ENCODE measurements around the gene KEAP1. TPM values are rescaled to one million over a fixed set of nuclear protein-coding genes. Genes with fewer than 3 reads are reported as not detected.

Gene KEAP1
- polyA plus RNA-seq, 1 experiment, result 46.7 TPM

- ChIA-PET CTCF (no interaction called here), POLR2A (no interaction called here)
- DNase-seq (ENCODE audit: low read depth, low spot score), result no peak
- H3K27ac ChIP-seq (ENCODE audit: low read depth, low read length), result no peak overlapping the region
- H3K4me3 ChIP-seq (ENCODE audit: low read depth, low read length), result no peak overlapping the region
- peaks cover 9% of the 10 kb centered on the region for H3K9me3 ChIP-seq (ENCODE audit: control insufficient read depth, insufficient read depth, low read length)
- no peak for TF ChIP-seq CTCF (IDR thresholded peaks at IDR 0.05; ENCODE audit: low read depth, low read length)
- H3K27me3 ChIP-seq (ENCODE audit: control insufficient read depth, insufficient read depth, low read length), result no peaks in the 10 kb centered on the region
Observed at GRCh38 chr19:10549733-10550132, 46.6 kb upstream of the KEAP1 start.

GRCh38 chr19:10548746-10549276 lies 45.7 kb upstream of the KEAP1 start:
- no peak for DNase-seq (ENCODE audit: low read depth, low spot score)
- no peak overlapping the region for H3K27ac ChIP-seq (ENCODE audit: low read depth, low read length)
- H3K9me3 ChIP-seq (ENCODE audit: control insufficient read depth, insufficient read depth, low read length), result peaks cover 9% of the 10 kb centered on the region
- ChIA-PET POLR2A (no interaction called here), CTCF (interaction anchor here (0.8 kb wide), 1 partner anchor 15 kb away, joined by 3 read pairs; no protein-coding TSS in a partner anchor)
- no peak for TF ChIP-seq CTCF (IDR thresholded peaks at IDR 0.05; ENCODE audit: low read depth, low read length)
- no peak overlapping the region for H3K4me3 ChIP-seq (ENCODE audit: low read depth, low read length)
- H3K27me3 ChIP-seq (ENCODE audit: control insufficient read depth, insufficient read depth, low read length), result no peaks in the 10 kb centered on the region

GRCh38 chr19:10546817-10547216 lies 43.7 kb upstream of the KEAP1 start:
- no peak overlapping the region for H3K27ac ChIP-seq (ENCODE audit: low read depth, low read length)
- no peaks in the 10 kb centered on the region for H3K27me3 ChIP-seq (ENCODE audit: control insufficient read depth, insufficient read depth, low read length)
- POLR2A ChIA-PET, result no interaction called here
- H3K9me3 ChIP-seq (ENCODE audit: control insufficient read depth, insufficient read depth, low read length), result no peaks in the 10 kb centered on the region; the same call in 1 of the 2 replicates
- no peak for DNase-seq (ENCODE audit: low read depth, low spot score)
- no peak for TF ChIP-seq CTCF (IDR thresholded peaks at IDR 0.05; ENCODE audit: low read depth, low read length)
- CTCF ChIA-PET, result interaction anchor here (0.7 kb wide), 1 partner anchor 121 kb away, joined by 3 read pairs; no protein-coding TSS in a partner anchor
- H3K4me3 ChIP-seq (ENCODE audit: low read depth, low read length), result no peak overlapping the region

GRCh38 chr19:10544753-10545251 lies 41.6 kb upstream of the KEAP1 start:
- H3K27me3 ChIP-seq (ENCODE audit: control insufficient read depth, insufficient read depth, low read length), result no peaks in the 10 kb centered on the region
- CTCF ChIA-PET, result interaction anchor here (0.5 kb wide), 1 partner anchor 63 kb away, joined by 3 read pairs; no protein-coding TSS in a partner anchor
- POLR2A ChIA-PET, result no interaction called here
- DNase-seq (ENCODE audit: low read depth, low spot score), result no peak
- no peak for TF ChIP-seq CTCF (IDR thresholded peaks at IDR 0.05; ENCODE audit: low read depth, low read length)
- H3K4me3 ChIP-seq (ENCODE audit: low read depth, low read length), result peak overlapping the region; percentile 80
- H3K9me3 ChIP-seq (ENCODE audit: control insufficient read depth, insufficient read depth, low read length), result no peaks in the 10 kb centered on the region; the same call in 1 of the 2 replicates
- H3K27ac ChIP-seq (ENCODE audit: low read depth, low read length), result no peak overlapping the region

- Histone ChIP-seq H3K27ac (ENCODE audit: low read depth, low read length) (no peak overlapping the region), H3K9me3 (ENCODE audit: control insufficient read depth, insufficient read depth, low read length) (no peaks in the 10 kb centered on the region; the same call in 1 of the 2 replicates), H3K4me3 (ENCODE audit: low read depth, low read length) (peak overlapping the region; percentile 80), H3K27me3 (ENCODE audit: control insufficient read depth, insufficient read depth, low read length) (no peaks in the 10 kb centered on the region)
- TF ChIP-seq CTCF (IDR thresholded peaks at IDR 0.05; ENCODE audit: low read depth, low read length), result no peak
- ChIA-PET CTCF (no interaction called here), POLR2A (no interaction called here)
- DNase-seq (ENCODE audit: low read depth, low spot score), result no peak
Observed at GRCh38 chr19:10544242-10544752, 41.1 kb upstream of the KEAP1 start.

All from AG04450 (cell line).